Measurements from ENCODE around the gene EAF1.

GRCh38 chr3:15391007-15391406 is 36.4 kb upstream of the EAF1 start:
- TF ChIP-seq CTCF (optimal IDR thresholded peaks at IDR 0.05 in 1 of 3, IDR thresholded peaks at IDR 0.05 in 1 of 3, conservative IDR thresholded peaks at IDR 0.05 in 1 of 3; ENCODE audit: extremely low read depth in 1 of 3, insufficient read depth in 2 of 3, low read length in 3 of 3) = no peak
- no peak for TF ChIP-seq EZH2 (IDR thresholded peaks at IDR 0.05; ENCODE audit: low read length)
